Measurements from ENCODE around the gene DAB1.

Gene DAB1

GRCh38 chr1:57210881-57211280 is 213.0 kb downstream of the DAB1 start:
- DNase-seq = no peak

GRCh38 chr1:57209495-57209894 is 214.4 kb downstream of the DAB1 start:
- DNase-seq = no peak

- DNase-seq = no peak
Observed at GRCh38 chr1:57208741-57209302, 215.0 kb downstream of the DAB1 start.

GRCh38 chr1:57206038-57206437 is 217.8 kb downstream of the DAB1 start:
- DNase-seq = no peak

- DNase-seq = no peak
Observed at GRCh38 chr1:57204942-57205787, 218.7 kb downstream of the DAB1 start.

GRCh38 chr1:57204091-57204490 is 219.8 kb downstream of the DAB1 start:
- no peak for DNase-seq

- DNase-seq = no peak
Observed at GRCh38 chr1:57202241-57202640, 221.6 kb downstream of the DAB1 start.

- no peak for DNase-seq
Observed at GRCh38 chr1:57198912-57199311, 224.9 kb downstream of the DAB1 start.

GRCh38 chr1:57195436-57195941 is 228.4 kb downstream of the DAB1 start:
- no peak for DNase-seq

GRCh38 chr1:57192222-57192621 is 231.6 kb downstream of the DAB1 start:
- no peak for DNase-seq

GRCh38 chr1:57190898-57191297 is 233.0 kb downstream of the DAB1 start:
- DNase-seq = no peak

- no peak for DNase-seq
Observed at GRCh38 chr1:57188168-57188567, 235.7 kb downstream of the DAB1 start.

- no peak for DNase-seq
Observed at GRCh38 chr1:57186455-57186854, 237.4 kb downstream of the DAB1 start.

GRCh38 chr1:57179001-57179400 is 244.9 kb downstream of the DAB1 start:
- DNase-seq = no peak

- no peak for DNase-seq
Observed at GRCh38 chr1:57175506-57175905, 248.4 kb downstream of the DAB1 start.

GRCh38 chr1:57172040-57172439 is 251.8 kb downstream of the DAB1 start:
- DNase-seq = no peak

GRCh38 chr1:57167997-57168396 is 255.9 kb downstream of the DAB1 start:
- peak in 1 of 5 experiments; percentile 20 for DNase-seq

- DNase-seq = no peak
Observed at GRCh38 chr1:57165546-57165945, 258.3 kb downstream of the DAB1 start.

GRCh38 chr1:57164584-57164983 is 259.3 kb downstream of the DAB1 start:
- DNase-seq = no peak

- DNase-seq = no peak
Observed at GRCh38 chr1:57163789-57164188, 260.1 kb downstream of the DAB1 start.

GRCh38 chr1:57163325-57163724 is 260.5 kb downstream of the DAB1 start:
- no peak for DNase-seq

GRCh38 chr1:57162607-57163261 is 261.1 kb downstream of the DAB1 start:
- no peak for DNase-seq

- no peak for DNase-seq
Observed at GRCh38 chr1:57160594-57160993, 263.3 kb downstream of the DAB1 start.

- no peak for DNase-seq
Observed at GRCh38 chr1:57158604-57158998, 265.3 kb downstream of the DAB1 start.
